NCI-H526 (cell line): ENCODE results near the gene RTL3.

Source experiments
- DNase-seq, 2 experiments: peaks; one replicate each; lab custom pipeline; 2025; lab: John Stamatoyannopoulos, UW

RTL3 gene

DNA sequence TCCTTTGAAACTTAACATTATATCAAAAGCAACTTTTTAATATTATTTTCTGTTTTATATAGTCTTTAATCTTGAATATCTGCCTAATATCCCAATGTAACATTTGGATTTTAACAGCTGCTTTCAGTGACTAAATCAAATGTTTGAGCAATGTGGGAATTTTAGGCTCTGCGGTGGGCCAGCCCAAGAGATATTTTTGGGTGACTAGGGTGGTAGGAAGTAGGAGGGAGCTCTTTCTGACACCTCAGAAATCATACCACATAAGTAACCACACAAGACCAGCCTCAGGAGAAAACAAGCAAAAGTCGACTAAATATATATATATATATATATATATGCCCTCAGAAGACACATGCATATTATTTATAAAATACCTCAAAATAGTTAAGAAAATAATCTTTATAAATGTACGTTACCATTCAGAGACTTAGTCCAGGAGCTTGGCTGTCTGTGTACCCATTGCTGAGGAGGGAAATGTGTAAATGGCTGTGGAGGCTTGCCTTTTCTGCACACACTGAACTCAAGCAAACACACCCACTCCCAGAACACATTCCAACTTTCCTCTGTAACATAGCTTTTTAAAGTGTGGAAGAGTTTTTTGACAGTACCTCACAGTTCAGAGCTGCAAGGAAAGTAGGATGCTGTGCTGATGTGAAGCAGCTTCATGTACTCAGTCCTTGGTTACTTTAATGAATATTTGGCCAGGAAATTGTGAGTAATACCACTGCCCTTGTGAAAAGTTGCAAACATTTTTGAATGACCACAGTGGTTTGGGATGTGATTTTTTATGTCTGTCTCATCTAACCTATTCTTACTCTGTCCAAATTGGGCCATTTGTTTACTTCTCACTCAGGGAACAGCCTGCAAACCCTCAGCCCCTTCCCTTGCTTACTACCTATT is at the start of gene RTL3:
Gene RTL3 (minus strand): TSS at position 484 of the 900 bp plus-strand sequence. CDS start 908 bp downstream, outside the sequence.
- DNase-seq = no peak

GRCh38 chrX:78708816-78709215 is 49.7 kb upstream of the RTL3 start:
- DNase-seq = no peak

DNA sequence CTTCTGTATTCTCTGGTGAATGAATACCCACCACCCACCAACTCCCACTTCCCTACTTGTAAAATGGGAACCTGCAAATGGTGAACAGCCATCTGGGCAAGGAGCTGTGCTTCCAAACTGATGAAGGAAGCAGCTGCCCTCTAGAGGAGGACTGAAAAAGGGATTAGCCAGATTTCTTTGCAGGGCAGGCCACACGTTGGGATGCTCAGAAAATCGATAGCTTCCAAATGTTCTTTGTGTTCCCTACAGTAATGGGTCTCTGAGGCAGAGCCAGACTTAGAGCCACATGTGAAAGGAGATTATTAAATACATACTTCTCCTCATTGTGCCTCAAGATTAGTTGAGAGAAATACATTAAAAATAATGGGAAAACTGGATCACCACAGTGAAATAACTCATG is 49.1 kb upstream of the RTL3 start:
- peak; percentile 15 to 62 for DNase-seq

GRCh38 chrX:78706071-78706470 is 46.9 kb upstream of the RTL3 start:
- DNase-seq = no peak

DNA sequence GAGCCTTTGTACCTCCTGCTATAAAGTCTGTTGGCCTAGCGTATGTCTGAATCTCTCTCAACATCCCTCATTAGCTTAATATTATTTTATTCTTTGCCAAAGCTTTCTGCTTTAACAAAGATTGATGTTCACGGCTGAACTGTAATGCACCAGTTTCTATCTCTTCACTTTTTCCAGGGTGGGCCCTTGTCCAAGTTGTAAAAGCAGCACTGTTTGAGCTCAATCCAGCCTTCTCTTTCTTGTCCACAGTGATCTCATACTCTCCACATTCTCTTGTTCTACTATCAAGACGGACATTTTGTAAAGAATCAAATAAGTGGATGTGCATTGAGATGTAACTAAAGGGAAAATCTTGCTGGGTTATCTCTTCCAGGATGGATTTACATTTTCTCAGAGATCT is 34.4 kb upstream of the RTL3 start:
- no peak for DNase-seq

- no peak for DNase-seq
Observed at GRCh38 chrX:78693012-78693411, 33.9 kb upstream of the RTL3 start.

GRCh38 chrX:78687586-78687985 is 28.5 kb upstream of the RTL3 start:
- no peak for DNase-seq

DNA sequence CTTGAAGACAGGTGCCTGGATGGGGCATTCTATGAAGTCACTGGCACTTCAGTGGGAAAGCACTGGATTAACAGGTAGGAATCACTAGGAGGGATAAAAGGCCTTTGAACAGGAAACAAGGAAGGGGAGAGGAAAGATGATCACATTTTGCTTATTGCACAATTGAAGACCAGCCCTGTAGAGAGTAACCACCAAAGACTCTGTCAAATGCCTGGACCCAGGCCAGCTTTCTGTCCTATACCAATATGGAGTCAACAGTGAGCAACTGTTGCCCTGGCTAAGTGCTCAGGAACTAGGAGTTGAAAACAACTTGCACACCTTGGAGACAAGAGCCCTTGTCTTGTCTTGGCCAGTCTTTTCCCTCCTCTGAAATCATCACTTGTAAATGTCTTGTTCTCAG is 14.1 kb upstream of the RTL3 start:
- no peak for DNase-seq

GRCh38 chrX:78665342-78665741 is 6.2 kb upstream of the RTL3 start:
- DNase-seq = no peak

GRCh38 chrX:78661836-78662235 is 2.7 kb upstream of the RTL3 start:
- DNase-seq = no peak

DNA sequence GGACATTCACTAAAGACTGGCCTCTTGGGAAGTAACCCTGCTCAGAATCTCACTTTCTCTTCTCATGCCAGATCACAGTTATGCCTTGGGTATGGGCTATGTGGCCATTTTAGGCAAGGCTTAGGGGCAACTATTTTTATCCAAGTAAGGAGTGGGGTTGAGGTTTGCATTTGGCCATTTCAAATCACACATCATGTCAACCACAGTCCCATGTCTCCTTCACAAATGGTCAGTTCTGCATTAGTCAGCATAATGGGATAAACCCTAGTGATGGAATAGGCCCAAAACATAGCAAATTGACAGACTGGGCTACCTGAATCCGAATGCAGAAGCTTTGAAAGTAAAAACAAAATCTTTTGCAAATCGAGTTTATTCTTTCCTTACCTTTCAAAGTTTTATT is 827 bp upstream of the RTL3 start:
- DNase-seq = no peak

GRCh38 chrX:78658414-78658813 is 714 bp downstream of the RTL3 start:
- DNase-seq = no peak

DNA sequence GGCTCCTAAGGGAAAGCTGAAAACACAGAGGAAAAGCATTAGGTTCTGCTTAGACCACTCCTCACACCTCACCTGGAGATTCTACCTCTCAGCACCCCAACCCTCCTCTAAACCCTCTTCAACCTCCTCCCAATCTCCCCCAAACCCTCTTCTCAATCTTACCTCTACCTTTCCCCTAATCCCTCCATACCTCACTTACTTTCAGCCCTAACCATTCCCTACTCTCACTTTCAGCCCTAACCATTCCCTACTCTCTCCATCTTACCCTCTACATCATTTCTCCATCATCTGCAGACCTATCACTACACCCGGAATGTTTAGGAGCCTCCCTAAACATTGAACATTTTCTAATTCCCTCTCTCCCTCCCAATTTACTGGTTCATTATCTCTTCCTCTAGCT is 3.5 kb downstream of the RTL3 start:
- no peak for DNase-seq

DNA sequence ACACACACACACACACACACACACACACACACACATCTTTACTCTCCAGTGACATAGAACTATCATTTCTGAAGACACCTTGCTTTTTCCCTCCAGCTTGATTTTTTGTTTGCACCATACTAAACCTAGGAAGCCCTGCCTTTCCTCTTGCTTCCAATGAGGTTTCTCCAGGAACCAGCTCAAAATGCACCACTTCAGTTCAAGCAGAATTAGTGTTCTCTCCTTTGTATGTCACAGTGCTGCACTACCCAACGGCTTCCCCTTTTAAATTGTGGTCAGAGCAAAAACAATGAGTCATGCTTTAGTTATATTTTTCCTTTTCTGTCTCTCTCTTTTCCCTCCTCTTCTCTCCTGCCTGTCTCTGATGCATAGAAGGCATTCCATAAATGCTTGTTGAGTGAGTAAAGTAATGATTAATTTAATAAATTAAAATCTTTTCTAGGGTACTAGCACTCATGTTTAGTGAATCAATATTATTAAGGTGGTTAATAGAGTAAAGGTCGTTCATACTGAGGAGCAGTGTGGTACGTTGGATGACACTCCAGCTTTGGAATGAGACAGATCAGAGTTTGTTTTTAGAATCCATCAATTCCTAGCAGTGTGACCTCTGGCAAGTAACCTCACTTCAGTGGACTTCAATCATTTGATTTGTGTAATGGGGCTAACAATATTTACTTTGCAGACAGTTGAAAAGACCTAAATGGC is 5.9 kb downstream of the RTL3 start:
- no peak for DNase-seq

DNA sequence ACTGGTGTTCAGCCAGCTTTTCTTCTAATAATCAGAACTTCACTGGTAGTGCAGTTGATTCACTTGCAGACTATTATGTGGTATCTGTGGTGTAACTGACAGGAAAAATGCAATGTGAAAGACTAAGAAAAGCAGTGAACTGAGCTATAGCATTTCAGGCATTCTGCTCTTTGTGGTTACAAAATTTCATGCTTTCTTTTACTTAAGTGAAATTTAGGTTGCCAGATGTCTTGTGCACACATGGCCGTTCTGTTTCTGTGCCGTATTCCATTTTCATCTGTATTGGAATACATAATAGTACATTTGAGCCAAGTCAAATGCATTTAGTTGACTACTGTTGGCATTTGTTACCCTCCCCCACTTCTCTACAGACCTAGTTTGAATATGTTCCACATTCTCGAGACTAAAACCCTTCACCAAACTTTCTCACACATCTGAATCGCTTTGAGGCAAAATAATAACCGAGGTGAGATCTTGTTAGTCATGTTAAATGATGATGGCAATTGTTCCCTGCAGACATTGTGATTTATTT is 8.2 kb downstream of the RTL3 start:
- DNase-seq = no peak

- no peak for DNase-seq
Observed at GRCh38 chrX:78643874-78644273, 15.3 kb downstream of the RTL3 start.

GRCh38 chrX:78643096-78643495 is 16.0 kb downstream of the RTL3 start:
- DNase-seq = no peak

GRCh38 chrX:78636096-78636495 is 23.0 kb downstream of the RTL3 start:
- peak in 1 of 2 experiments; percentile 10 for DNase-seq

DNA sequence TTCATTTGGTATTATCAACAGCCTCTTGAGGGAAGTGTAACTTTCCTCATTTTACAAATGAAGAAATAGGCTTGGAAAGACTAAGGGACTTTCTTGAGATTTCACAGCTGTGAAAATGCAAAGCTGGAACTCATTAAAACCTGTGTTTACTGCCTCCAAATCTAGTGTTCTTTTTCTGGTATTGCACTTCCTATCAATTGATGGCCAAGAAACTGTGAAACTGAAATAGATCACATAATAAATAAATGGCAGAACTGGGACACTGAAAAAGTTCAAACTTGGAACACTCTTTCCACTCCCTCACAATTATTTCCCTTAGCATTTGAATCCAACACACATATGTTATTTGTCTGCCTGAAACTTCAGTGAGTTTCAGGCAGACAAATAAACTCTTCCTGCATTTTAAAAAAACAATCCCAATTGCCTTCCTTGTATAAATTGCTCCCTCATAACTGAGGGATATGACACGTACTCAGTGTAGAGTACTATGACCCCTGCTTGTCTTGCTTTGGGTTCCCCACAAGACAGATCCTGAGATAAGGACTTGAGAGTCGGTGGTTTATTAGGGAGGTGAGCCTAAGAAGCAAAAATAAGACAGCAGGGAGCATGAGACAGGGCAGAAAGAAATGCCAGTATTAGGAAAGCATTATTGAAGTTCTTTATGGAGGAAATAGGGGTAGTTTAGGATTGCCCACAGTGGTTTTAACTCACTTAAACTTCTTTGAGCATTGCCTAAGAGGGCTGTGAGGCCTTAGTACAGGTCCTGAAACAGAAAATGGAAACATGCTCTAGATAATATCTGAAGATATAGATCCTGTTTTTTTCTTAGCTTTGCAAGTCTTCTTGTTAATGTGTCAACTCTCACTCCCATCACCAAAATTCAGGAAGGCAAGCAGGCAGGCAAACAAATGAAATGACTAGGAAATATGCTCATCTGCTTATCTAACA is 33.9 kb downstream of the RTL3 start:
- DNase-seq = no peak

- no peak for DNase-seq
Observed at GRCh38 chrX:78624426-78624825, 34.7 kb downstream of the RTL3 start.

- no peak for DNase-seq
Observed at GRCh38 chrX:78622831-78623230, 36.3 kb downstream of the RTL3 start.

DNA sequence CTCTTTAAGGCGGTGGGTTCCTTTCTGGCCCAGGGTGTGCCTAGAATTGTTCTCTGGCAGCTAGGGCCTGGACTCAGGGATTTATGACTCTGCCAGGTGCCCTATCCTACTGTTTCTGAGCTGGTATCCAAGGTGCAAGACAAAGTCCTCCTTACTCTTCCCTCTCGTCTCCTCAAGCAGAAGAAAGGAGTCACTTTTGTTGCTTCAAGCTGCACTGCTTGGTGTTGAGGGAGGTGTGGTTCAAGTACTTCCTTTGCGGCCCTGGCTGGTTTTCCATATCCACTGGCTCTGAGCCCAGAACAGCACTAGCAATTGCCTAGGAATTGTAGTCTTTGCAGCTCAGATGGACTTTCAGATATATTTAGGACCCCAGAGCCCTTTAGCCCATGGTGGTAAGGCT is 39.3 kb downstream of the RTL3 start:
- no peak for DNase-seq
